ENCODE data around the gene PCBP1.

PCBP1 gene
- long read RNA-seq, transcript PCBP1-201 (1 exons, 1,750 nt): major isoform, 128 of 129 reads
- long read RNA-seq, partial matches to known transcripts: 0 of 129 reads
- long read RNA-seq, other reads (novel, unspliced or antisense): 1 of 129 reads

GRCh38 chr2:70086838-70087701 is at the start of gene PCBP1:
TSS of gene PCBP1 (plus strand) at chr2:70087477. CDS start at chr2:70087744, 267 bp downstream.
- no peaks in the 10 kb centered on the region for H3K27me3 ChIP-seq (ENCODE audit: insufficient read depth, poor library complexity, severe bottlenecking)
- TF ChIP-seq REST (IDR thresholded peaks at IDR 0.05; ENCODE audit: insufficient replicate concordance, low read depth): no peak
- TF ChIP-seq CTCF (IDR thresholded peaks at IDR 0.05; ENCODE audit: insufficient read depth, low read length): no peak
- peak; percentile 86 for TF ChIP-seq GABPA (IDR thresholded peaks at IDR 0.05; ENCODE audit: low read depth)
- H3K4me3 ChIP-seq (replicated peaks; ENCODE audit: insufficient read depth, low read length): peak within 1 kb of the TSS; percentile 60
- peak within 1 kb of the TSS; percentile 100 for H3K27ac ChIP-seq (replicated peaks)
- peak; percentile 90 to 93 for DNase-seq (ENCODE audit: low read depth in 1 of 2, low spot score in 1 of 2)

- TF ChIP-seq POLR2AphosphoS5 (IDR thresholded peaks at IDR 0.05; ENCODE audit: low read depth) (no peak), GABPA (IDR thresholded peaks at IDR 0.05; ENCODE audit: low read depth) (no peak), CTCF (IDR thresholded peaks at IDR 0.05; ENCODE audit: insufficient read depth, low read length) (no peak), SPI1 (IDR thresholded peaks at IDR 0.05; ENCODE audit: borderline replicate concordance, low read depth) (no peak), REST (IDR thresholded peaks at IDR 0.05; ENCODE audit: insufficient replicate concordance, low read depth) (no peak)
- no peak overlapping the region for H3K4me3 ChIP-seq (replicated peaks; ENCODE audit: insufficient read depth, low read length)
- no peak for DNase-seq (ENCODE audit: low read depth in 1 of 2, low spot score in 1 of 2)
- H3K27me3 ChIP-seq (ENCODE audit: insufficient read depth, poor library complexity, severe bottlenecking): no peaks in the 10 kb centered on the region
- H3K27ac ChIP-seq (replicated peaks): no peak overlapping the region
Measured at GRCh38 chr2:70039366-70039765, 47.9 kb upstream of the PCBP1 start.

GRCh38 chr2:70041663-70042062 is 45.6 kb upstream of the PCBP1 start:
- Histone ChIP-seq H3K4me3 (replicated peaks; ENCODE audit: insufficient read depth, low read length) (no peak overlapping the region), H3K27me3 (ENCODE audit: insufficient read depth, poor library complexity, severe bottlenecking) (no peaks in the 10 kb centered on the region), H3K27ac (replicated peaks) (no peak overlapping the region)
- no peak for TF ChIP-seq POLR2AphosphoS5 (IDR thresholded peaks at IDR 0.05; ENCODE audit: low read depth)
- no peak for TF ChIP-seq CTCF (IDR thresholded peaks at IDR 0.05; ENCODE audit: insufficient read depth, low read length)
- peak; percentile 49; the same call in 1 of the 2 replicates for TF ChIP-seq SPI1 (IDR thresholded peaks at IDR 0.05; ENCODE audit: borderline replicate concordance, low read depth)
- DNase-seq (ENCODE audit: low read depth in 1 of 2, low spot score in 1 of 2): no peak
